GM19395 (cell line): Measurements from ENCODE around the gene PLEKHG4.

Source experiments
- ATAC-seq: cut with Tn5 transposase; IDR thresholded peaks from one replicate; pipeline ENCODE4 v1.9.1; 2021; ENCODE audit warnings: mild to moderate bottlenecking, moderate library complexity; ENCODE audit not compliant: unreplicated experiment

The PLEKHG4 gene

GRCh38 chr16:67244387-67245185 lies 34.7 kb upstream of the PLEKHG4 start:
- peak; percentile 60 for ATAC-seq

GRCh38 chr16:67245186-67245585 lies 34.1 kb upstream of the PLEKHG4 start:
- ATAC-seq = no peak

GRCh38 chr16:67245674-67246080 lies 33.7 kb upstream of the PLEKHG4 start:
- ATAC-seq = no peak

GRCh38 chr16:67246081-67246755 lies 33.1 kb upstream of the PLEKHG4 start:
- peak; percentile 33 for ATAC-seq

GRCh38 chr16:67246756-67247191 lies 32.6 kb upstream of the PLEKHG4 start:
- peak; percentile 16 for ATAC-seq

GRCh38 chr16:67247192-67248072 lies 31.9 kb upstream of the PLEKHG4 start, which contains the start of gene FHOD1:
Gene FHOD1 (minus strand): TSS chr16:67247481. CDS start chr16:67247410, 71 bp downstream.
- peak; percentile 46 for ATAC-seq

GRCh38 chr16:67248073-67248400 lies 31.3 kb upstream of the PLEKHG4 start:
- no peak for ATAC-seq

- ATAC-seq = no peak
These were observed 30.7 kb upstream of the PLEKHG4 start, which contains the start of gene SLC9A5 for GRCh38 chr16:67248401-67249177. Gene SLC9A5 (plus strand): TSS chr16:67248979. CDS start chr16:67249015, 36 bp downstream.

GRCh38 chr16:67249178-67250044 lies 29.9 kb upstream of the PLEKHG4 start:
- ATAC-seq = no peak

- ATAC-seq = no peak
These were observed 29.3 kb upstream of the PLEKHG4 start for GRCh38 chr16:67250045-67250327.

GRCh38 chr16:67252609-67253497 lies 26.5 kb upstream of the PLEKHG4 start:
- no peak for ATAC-seq

GRCh38 chr16:67254801-67255552 lies 24.4 kb upstream of the PLEKHG4 start:
- no peak for ATAC-seq

GRCh38 chr16:67255553-67256221 lies 23.6 kb upstream of the PLEKHG4 start:
- no peak for ATAC-seq

GRCh38 chr16:67256701-67257230 lies 22.6 kb upstream of the PLEKHG4 start:
- no peak for ATAC-seq

- ATAC-seq = no peak
These were observed 21.7 kb upstream of the PLEKHG4 start for GRCh38 chr16:67257486-67258160.

GRCh38 chr16:67258161-67258835 lies 21.0 kb upstream of the PLEKHG4 start:
- no peak for ATAC-seq
